Tibial nerve (tissue), 4 donors: Measurements from ENCODE around the gene VWA8. TPM values are rescaled to one million over a fixed set of nuclear protein-coding genes. Genes with fewer than 3 reads are reported as not detected.

ENCODE experiments used
- DNase-seq, 2 donors: peaks; one replicate each; pipeline ENCODE4 v3.0.0-alpha.2; 2019; ENCODE audit warnings: low spot score in 2 of 2
- H3K27ac ChIP-seq, 4 donors: fragments of 200-600 bp; sonication (generic) in 3 of 4; one replicate each; pipeline ENCODE4 v1.5.1; 2017 to 2019; ENCODE audit warnings: mild to moderate bottlenecking in 1 of 4
- H3K27me3 ChIP-seq, 2 donors: fragments of 200-600 bp; sonication (generic) in 1 of 2; one replicate each; pipeline versions ENCODE4 v1.5.1 to v1.6.0; 2017 to 2019
- H3K36me3 ChIP-seq, 3 donors: fragments of 200-600 bp; sonication (generic); one replicate each; pipeline ENCODE4 v1.5.1; 2018 to 2019
- H3K4me1 ChIP-seq, 4 donors: fragments of 200-600 bp; sonication (generic) in 3 of 4; one replicate each; pipeline ENCODE4 v1.5.1; 2017 to 2019
- H3K4me3 ChIP-seq, 4 donors: fragments of 200-600 bp; sonication (generic) in 3 of 4; one replicate each; pipeline ENCODE4 v1.5.1; 2017 to 2019; ENCODE audit warnings: mild to moderate bottlenecking in 1 of 4, moderate library complexity in 1 of 4
- H3K9me3 ChIP-seq, 4 donors: fragments of 200-600 bp; sonication (generic) in 3 of 4; one replicate each; pipeline ENCODE4 v1.5.1; 2017 to 2019
- CTCF ChIP-seq, 5 experiments: fragments of 200-600 bp in 3 of 5; fragments of 450-650 bp in 2 of 5; sonication (generic) in 3 of 5; IDR thresholded peaks; one replicate each; pipeline ENCODE4 v1.5.1; 2016 to 2019; ENCODE audit warnings: antibody characterized with exemption in 5 of 5, mild to moderate bottlenecking in 3 of 5, moderate library complexity in 2 of 5
- EP300 ChIP-seq, 2 donors: sonication (generic); formaldehyde crosslinking; IDR thresholded peaks; one replicate each; pipeline ENCODE4 v1.6.1; 2017; ENCODE audit warnings: antibody characterized with exemption in 2 of 2, mild to moderate bottlenecking in 1 of 2
- POLR2A ChIP-seq, 2 donors: fragments of 450-650 bp; IDR thresholded peaks; one replicate each; pipeline ENCODE4 v1.6.1; 2017; ENCODE audit warnings: antibody characterized with exemption in 2 of 2, mild to moderate bottlenecking in 2 of 2, moderate library complexity in 2 of 2
- WGBS, 2 donors: methylation state at CpG; one replicate each; pipeline ENCODE4 v1.1.5; 2018; 5-methylcytosine and 5-hydroxymethylcytosine counted together
- total RNA-seq, 4 donors: library from RNA; depleted of rRNA; stranded (reverse); fragments of >200 nt; gene quantifications; one replicate each; pipeline ENCODE4 v1.1.0, GENCODE V29; 2016

The VWA8 gene
- total RNA-seq, 4 donors from 2014 or later, result 20.8 to 36.9 (median 22.4) TPM

GRCh38 chr13:41673640-41674039 lies 287.3 kb downstream of the VWA8 start:
- Histone ChIP-seq H3K36me3 (peaks cover 0 to 6% (median 0%) of the 10 kb centered on the region in 3 donors), H3K4me1 (no peaks in the 10 kb centered on the region), H3K9me3 (no peaks in the 10 kb centered on the region), H3K4me3 (no peak overlapping the region), H3K27ac (no peak overlapping the region), H3K27me3 (no peaks in the 10 kb centered on the region)
- WGBS, 2 donors, result 75 to 77% methylated on average over 2 of the region's 2 CpGs
- no peak for DNase-seq
- TF ChIP-seq EP300 (IDR thresholded peaks at IDR 0.05) (no peak), POLR2A (IDR thresholded peaks at IDR 0.05) (no peak), CTCF (IDR thresholded peaks at IDR 0.05) (no peak)

- 75% methylated on average over 8 of the region's 8 CpGs for WGBS, 2 donors
- H3K27ac ChIP-seq, result peak overlapping the region in 1 of 4 donors; percentile 1
These were observed 290.0 kb downstream of the VWA8 start for GRCh38 chr13:41670873-41671443.

GRCh38 chr13:41668130-41668757 lies 292.7 kb downstream of the VWA8 start:
- DNase-seq, result peak in 1 of 2 donors; percentile 70
- Histone ChIP-seq H3K9me3 (no peaks in the 10 kb centered on the region), H3K36me3 (peaks cover 0 to 6% (median 0%) of the 10 kb centered on the region in 3 donors), H3K27me3 (no peaks in the 10 kb centered on the region), H3K4me1 (peaks cover 0 to 8% (median 0%) of the 10 kb centered on the region in 4 donors), H3K27ac (no peak overlapping the region), H3K4me3 (no peak overlapping the region)
- TF ChIP-seq EP300 (IDR thresholded peaks at IDR 0.05) (peak in 1 of 2 donors; percentile 28), POLR2A (IDR thresholded peaks at IDR 0.05) (no peak), CTCF (IDR thresholded peaks at IDR 0.05) (peak; percentile 48 to 90 (median 67))
- 21 to 24% methylated on average over 1 of the region's 1 CpG for WGBS, 2 donors

More at GRCh38 chr13:41670873-41671443, 290.0 kb downstream of the VWA8 start:
- DNase-seq, result no peak
- H3K4me3 ChIP-seq, result no peak overlapping the region
- H3K9me3 ChIP-seq, result no peaks in the 10 kb centered on the region
- no peak for TF ChIP-seq CTCF (IDR thresholded peaks at IDR 0.05)
- H3K27me3 ChIP-seq, result no peaks in the 10 kb centered on the region
- H3K36me3 ChIP-seq, result peaks cover 0 to 6% (median 0%) of the 10 kb centered on the region in 3 donors
- H3K4me1 ChIP-seq, result peaks cover 0 to 8% (median 0%) of the 10 kb centered on the region in 4 donors

GRCh38 chr13:41666644-41667043 lies 294.3 kb downstream of the VWA8 start:
- H3K4me3 ChIP-seq, result no peak overlapping the region
- WGBS, 2 donors, result 90 to 91% methylated on average over 4 of the region's 4 CpGs
- no peaks in the 10 kb centered on the region for H3K27me3 ChIP-seq
- H3K4me1 ChIP-seq, result peaks cover 0 to 8% (median 0%) of the 10 kb centered on the region in 4 donors
- DNase-seq, result no peak
- no peaks in the 10 kb centered on the region for H3K9me3 ChIP-seq
- TF ChIP-seq CTCF (IDR thresholded peaks at IDR 0.05) (no peak), POLR2A (IDR thresholded peaks at IDR 0.05) (no peak), EP300 (IDR thresholded peaks at IDR 0.05) (no peak)
- peaks cover 0 to 6% (median 0%) of the 10 kb centered on the region in 3 donors for H3K36me3 ChIP-seq
- H3K27ac ChIP-seq, result no peak overlapping the region

- Histone ChIP-seq H3K36me3 (no peaks in the 10 kb centered on the region), H3K4me3 (no peak overlapping the region), H3K27ac (no peak overlapping the region), H3K27me3 (no peaks in the 10 kb centered on the region), H3K4me1 (peaks cover 0 to 6% (median 0%) of the 10 kb centered on the region in 4 donors), H3K9me3 (no peaks in the 10 kb centered on the region)
- DNase-seq, result no peak
- no peak for TF ChIP-seq POLR2A (IDR thresholded peaks at IDR 0.05)
- no peak for TF ChIP-seq EP300 (IDR thresholded peaks at IDR 0.05)
- TF ChIP-seq CTCF (IDR thresholded peaks at IDR 0.05), result no peak
- WGBS, 2 donors, result 62 to 75% methylated on average over 2 of the region's 2 CpGs
These were observed 300.5 kb downstream of the VWA8 start for GRCh38 chr13:41660411-41660810.
